H1 (cell line): ENCODE measurements around the gene SMAP1. TPM values are rescaled to one million over a fixed set of nuclear protein-coding genes. Genes with fewer than 3 reads are reported as not detected.

Source experiments
- CTCF ChIA-PET: fragments of 300-600 bp; sonication (Branson Sonifier 250); formaldehyde crosslinking; loops from one replicate; lab custom pipeline; 2021; ENCODE audit not compliant: partially characterized antibody; lab: Charles Lee
- POLR2A ChIA-PET: fragments of 300-600 bp; sonication (Branson Sonifier 250); formaldehyde crosslinking; loops from one replicate; lab custom pipeline; 2021; ENCODE audit warnings: inconsistent platforms; ENCODE audit not compliant: partially characterized antibody; lab: Charles Lee
- DNase-seq, 2 experiments: peaks; one replicate each; pipeline versions ENCODE4 v3.0.0 to v3.0.0-alpha.2; 2010 to 2022; ENCODE audit warnings: low spot score in 2 of 2, low read depth in 1 of 2, mixed read lengths in 1 of 2
- FAIRE-seq: peaks from 2 replicates; lab custom pipeline; 2011; peaks lifted over from hg19 to GRCh38; lab: Jason Lieb, UNC
- H2AFZ ChIP-seq: 2 replicates; pipeline ENCODE4 v1.8.1; 2012; ENCODE audit warnings: low read length, inconsistent platforms
- H2AK5ac ChIP-seq: 2 replicates; pipeline ENCODE4 v1.6.1; 2013; ENCODE audit warnings: low read depth, low read length
- H2BK120ac ChIP-seq: replicated peaks from 2 replicates; pipeline ENCODE3; 2013; ENCODE audit warnings: low read depth, low read length, inconsistent platforms
- H2BK12ac ChIP-seq: 2 replicates; pipeline ENCODE4 v1.6.1; 2013; ENCODE audit warnings: low read depth, low read length
- H2BK15ac ChIP-seq: 2 replicates; pipeline ENCODE4 v1.6.1; 2013; ENCODE audit warnings: low read length
- H2BK20ac ChIP-seq: 2 replicates; pipeline ENCODE4 v1.6.1; 2013; ENCODE audit warnings: low read length
- H2BK5ac ChIP-seq: 2 replicates; pipeline ENCODE4 v1.6.1; 2013; ENCODE audit warnings: low read depth, low read length
- H3K14ac ChIP-seq: 2 replicates; pipeline ENCODE4 v1.6.1; 2013; ENCODE audit warnings: inconsistent platforms; ENCODE audit not compliant: insufficient read length
- H3K18ac ChIP-seq: 2 replicates; pipeline ENCODE4 v1.6.1; 2013; ENCODE audit warnings: low read length; ENCODE audit errors: extremely low read depth
- H3K23ac ChIP-seq: 2 replicates; pipeline ENCODE4 v1.6.1; 2013; ENCODE audit warnings: inconsistent platforms; ENCODE audit not compliant: insufficient read length
- H3K23me2 ChIP-seq: 2 replicates; pipeline ENCODE4 v1.6.1; 2013; ENCODE audit warnings: low read depth, low read length
- H3K27ac ChIP-seq: 2 replicates; pipeline ENCODE4 v1.6.1; 2011; ENCODE audit warnings: low read depth, low read length, inconsistent platforms
- H3K27me3 ChIP-seq, 4 experiments: replicated peaks in 1 of 4; 1 replicate in 1 of 4; 2 replicates in 3 of 4; pipeline versions ENCODE4 v1.6.1 to v1.8.1; 2011 to 2013; ENCODE audit warnings: low read length in 3 of 4, mild to moderate bottlenecking in 3 of 4, inconsistent platforms in 2 of 4, mixed read lengths in 2 of 4, moderate library complexity in 1 of 4; ENCODE audit not compliant: control insufficient read depth in 3 of 4, insufficient read depth in 3 of 4; ENCODE audit errors: extremely low read depth in 1 of 4
- H3K36me3 ChIP-seq, 4 experiments: 2 replicates each; pipeline versions ENCODE4 v1.6.1 to v1.8.1; 2011 to 2013; ENCODE audit warnings: mild to moderate bottlenecking in 4 of 4, low read length in 3 of 4, moderate library complexity in 2 of 4, control low read depth in 1 of 4, inconsistent platforms in 1 of 4; ENCODE audit not compliant: insufficient read depth in 4 of 4, control insufficient read depth in 2 of 4
- H3K4ac ChIP-seq: replicated peaks from 2 replicates; pipeline ENCODE3; 2013; ENCODE audit warnings: low read length, low read depth, mixed read lengths, inconsistent platforms; ENCODE audit not compliant: insufficient read length
- H3K4me1 ChIP-seq, 4 experiments: replicated peaks in 1 of 4; 1 replicate in 1 of 4; 2 replicates in 3 of 4; pipeline versions ENCODE4 v1.6.1 to v1.8.1; 2011 to 2013; ENCODE audit warnings: low read length in 3 of 4, inconsistent platforms in 2 of 4, mixed read lengths in 1 of 4; ENCODE audit not compliant: insufficient read depth in 4 of 4, control insufficient read depth in 3 of 4
- H3K4me2 ChIP-seq, 2 experiments: 2 replicates each; pipeline versions ENCODE4 v1.6.1 to v1.8.1; 2011 to 2013; ENCODE audit warnings: low read depth in 2 of 2, low read length in 2 of 2, control low read depth in 1 of 2, inconsistent platforms in 1 of 2, mild to moderate bottlenecking in 1 of 2; ENCODE audit not compliant: insufficient read depth in 1 of 2
- H3K4me3 ChIP-seq, 4 experiments: fragments of 200-600, 300-600 bp in 1 of 4; sonication (generic), shearing (Covaris generic), sonication (Bioruptor Twin) in 1 of 4; 2 replicates each; pipeline versions ENCODE4 v1.5.1 to v1.8.1; 2011 to 2016; ENCODE audit warnings: low read length in 4 of 4, low read depth in 3 of 4, control low read depth in 2 of 4, inconsistent platforms in 2 of 4, mild to moderate bottlenecking in 2 of 4, mixed read lengths in 1 of 4, moderate library complexity in 1 of 4; ENCODE audit not compliant: insufficient read depth in 2 of 4; ENCODE audit errors: extremely low read depth in 1 of 4
- H3K56ac ChIP-seq: replicated peaks from 2 replicates; pipeline ENCODE3; 2013; ENCODE audit warnings: low read depth, mild to moderate bottlenecking, mixed read lengths, low read length, inconsistent platforms; ENCODE audit not compliant: insufficient read length
- H3K79me1 ChIP-seq: 2 replicates; pipeline ENCODE4 v1.6.1; 2013; ENCODE audit warnings: low read depth, low read length, control low read depth
- H3K79me2 ChIP-seq, 2 experiments: 2 replicates each; pipeline versions ENCODE4 v1.6.1 to v1.8.1; 2012 to 2013; ENCODE audit warnings: low read length in 2 of 2, mild to moderate bottlenecking in 2 of 2, inconsistent platforms in 1 of 2; ENCODE audit not compliant: insufficient read depth in 2 of 2, control insufficient read depth in 1 of 2
- H3K9ac ChIP-seq, 4 experiments: replicated peaks in 1 of 4; 1 replicate in 1 of 4; 2 replicates in 3 of 4; pipeline versions ENCODE4 v1.6.1 to v1.8.1; 2011 to 2013; ENCODE audit warnings: low read depth in 3 of 4, low read length in 3 of 4, control low read depth in 2 of 4, mild to moderate bottlenecking in 2 of 4, moderate library complexity in 2 of 4, inconsistent platforms in 1 of 4; ENCODE audit errors: extremely low read depth in 1 of 4
- H3K9me3 ChIP-seq, 2 experiments: 2 replicates each; pipeline versions ENCODE4 v1.6.1 to v1.8.1; 2012 to 2013; ENCODE audit warnings: mild to moderate bottlenecking in 2 of 2, moderate library complexity in 2 of 2, control low read depth in 1 of 2, inconsistent platforms in 1 of 2, low read depth in 1 of 2, low read length in 1 of 2, mixed read lengths in 1 of 2; ENCODE audit not compliant: insufficient read depth in 2 of 2
- H4K20me1 ChIP-seq, 2 experiments: replicated peaks in 1 of 2; 2 replicates each; pipeline versions ENCODE3 to v1.8.1; 2011 to 2013; ENCODE audit warnings: inconsistent platforms in 2 of 2, low read length in 2 of 2, mild to moderate bottlenecking in 1 of 2; ENCODE audit not compliant: insufficient read depth in 2 of 2, control insufficient read depth in 1 of 2
- H4K5ac ChIP-seq: 2 replicates; pipeline ENCODE4 v1.6.1; 2013; ENCODE audit warnings: low read length, low read depth, mixed read lengths, inconsistent platforms; ENCODE audit not compliant: insufficient read length
- H4K8ac ChIP-seq: 2 replicates; pipeline ENCODE4 v1.8.0; 2013; ENCODE audit warnings: mild to moderate bottlenecking, moderate library complexity, low read length, inconsistent platforms; ENCODE audit not compliant: insufficient read depth; ENCODE audit errors: extremely low read depth
- H4K91ac ChIP-seq: replicated peaks from 2 replicates; pipeline ENCODE3; 2013; ENCODE audit warnings: low read length, mixed read lengths, inconsistent platforms; ENCODE audit not compliant: insufficient read length
- BACH1 ChIP-seq: IDR thresholded peaks from 2 replicates; pipeline ENCODE4 v1.6.1; 2012; ENCODE audit warnings: low read length, improper control_type of control experiment
- CHD1 ChIP-seq: IDR thresholded peaks from 2 replicates; pipeline ENCODE4 v1.6.1; 2012; ENCODE audit warnings: low read depth, low read length, improper control_type of control experiment
- CTCF ChIP-seq, 3 experiments: IDR thresholded peaks; 1 replicate in 2 of 3; 2 replicates in 1 of 3; pipeline versions ENCODE4 v1.5.1 to v1.6.1; 2011; ENCODE audit warnings: low read length in 3 of 3, mild to moderate bottlenecking in 3 of 3, inconsistent platforms in 2 of 3, low read depth in 1 of 3, moderate library complexity in 1 of 3; ENCODE audit not compliant: insufficient read depth in 1 of 3; ENCODE audit errors: control extremely low read depth in 1 of 3
- FOSL1 ChIP-seq: IDR thresholded peaks from 2 replicates; pipeline ENCODE4 v1.6.1; 2011; ENCODE audit warnings: mild to moderate bottlenecking, low read depth, low read length, moderate library complexity; ENCODE audit not compliant: insufficient read depth
- GTF2F1 ChIP-seq: IDR thresholded peaks from 2 replicates; pipeline ENCODE4 v1.6.1; 2012; ENCODE audit warnings: low read depth, low read length, improper control_type of control experiment, borderline replicate concordance
- PHF8 ChIP-seq: fragments of 200-600 bp; sonication (generic); conservative IDR thresholded peaks from 2 replicates; pipeline ENCODE4 v1.7.1; 2012; ENCODE audit warnings: low read depth, mild to moderate bottlenecking, inconsistent platforms, low read length, moderate library complexity
- SIN3A ChIP-seq, 2 experiments: IDR thresholded peaks in 1 of 2; conservative IDR thresholded peaks in 1 of 2; 2 replicates each; pipeline ENCODE4 v1.6.1; 2011 to 2012; ENCODE audit warnings: low read length in 2 of 2, improper control_type of control experiment in 1 of 2, low read depth in 1 of 2, mild to moderate bottlenecking in 1 of 2
- SRF ChIP-seq: IDR thresholded peaks from 2 replicates; pipeline ENCODE4 v1.6.1; 2011; ENCODE audit warnings: mild to moderate bottlenecking, low read depth, low read length, moderate library complexity
- SUZ12 ChIP-seq: fragments of 200-600 bp; sonication (generic); IDR thresholded peaks from 2 replicates; pipeline ENCODE4 v1.6.1; 2012; ENCODE audit warnings: mild to moderate bottlenecking, inconsistent platforms, low read length, moderate library complexity, mixed read lengths
- TAF1 ChIP-seq: IDR thresholded peaks from 2 replicates; pipeline ENCODE4 v1.6.1; 2011; ENCODE audit warnings: mild to moderate bottlenecking, low read depth, low read length
- WGBS, 2 experiments: shearing (Covaris generic) in 1 of 2; methylation state at CpG; one replicate each; pipeline versions ENCODE4 v1.1.6 to v1.1.7; 2013 to 2015; ENCODE audit warnings: low lambda C conversion rate in 2 of 2, mixed read lengths in 2 of 2, inconsistent platforms in 1 of 2, low coverage in 1 of 2, missing lambda C conversion rate in 1 of 2; ENCODE audit not compliant: insufficient replicate concordance in 2 of 2, insufficient coverage in 1 of 2, insufficient read length in 1 of 2; ENCODE audit errors: extremely low coverage in 1 of 2, missing lambda C conversion rate in 1 of 2; 5-methylcytosine and 5-hydroxymethylcytosine counted together
- polyA plus RNA-seq, 7 experiments: library from polyadenylated mRNA; depleted of rRNA in 3 of 7; stranded (reverse) in 5 of 7; unstranded in 2 of 7; fragments of >200 nt in 5 of 7; fragments of 200-250 nt in 2 of 7; gene quantifications; 1 replicate in 5 of 7; 2 replicates in 1 of 7; 4 replicates in 1 of 7; pipeline versions ENCODE4 v1.2.1 to v1.2.3, GENCODE V29; 2011 to 2013; ENCODE audit warnings: missing spikeins in 2 of 7, mixed read lengths in 2 of 7
- total RNA-seq: library from RNA; stranded (reverse); fragmentation: NEBNext Ultra II Directional; extraction: Animal tissue kit (Norgen Biotek cat#: 25700); gene quantifications from 2 replicates; pipeline ENCODE4 v1.2.1, GENCODE V29; 2021

The SMAP1 gene
- total and polyA plus RNA-seq, 2 of the 8 experiments (the other 6 are each of a cell fraction or from before 2014, with no cell fraction given), result 18.8 to 32.4 TPM

GRCh38 chr6:70857387-70858077, 189.8 kb downstream of the SMAP1 start:
- Histone ChIP-seq H3K56ac (no peak overlapping the region), H4K20me1 (no peaks in the 10 kb centered on the region), H3K36me3 (no peaks in the 10 kb centered on the region; a peak in 1 of 8 replicates), H2BK5ac (no peak overlapping the region), H2BK20ac (no peak overlapping the region), H3K79me2 (no peaks in the 10 kb centered on the region), H3K27me3 (no peaks in the 10 kb centered on the region), H4K8ac (no peak overlapping the region), H3K4me2 (no peak overlapping the region), H3K79me1 (no peaks in the 10 kb centered on the region), H3K4ac (no peak overlapping the region), H2AK5ac (no peak overlapping the region), H3K4me3 (no peak overlapping the region), H3K23ac (no peak overlapping the region), H2BK12ac (no peak overlapping the region), H2AFZ (no peak overlapping the region), H3K14ac (no peak overlapping the region), H4K5ac (peak overlapping the region; percentile 51), H3K9me3 (no peaks in the 10 kb centered on the region), H3K18ac (no peak overlapping the region), H2BK120ac (no peak overlapping the region), H3K27ac (no peak overlapping the region), H3K23me2 (no peaks in the 10 kb centered on the region), H3K9ac (no peak overlapping the region), H2BK15ac (no peak overlapping the region), H4K91ac (no peak overlapping the region), H3K4me1 (peaks cover 0 to 3% (median 0%) of the 10 kb centered on the region in 4 experiments; a peak in 1 of 7 replicates)
- FAIRE-seq (no peak), DNase-seq (no peak)
- POLR2A ChIA-PET, result no interaction called here
- 92% methylated on average over 5 of the region's 5 CpGs; no CpG with 5 or more reads in 1 of the 2 experiments for WGBS, 2 experiments
- CTCF ChIA-PET, result interaction anchor here (1.1 to 2.5 kb wide), 4 partner anchors 14 to 28 kb away, joined by 3 to 7 read pairs (median 4); no protein-coding TSS in a partner anchor
- TF ChIP-seq CTCF (IDR thresholded peaks at IDR 0.05; ENCODE audit: control extremely low read depth in 1 of 3, insufficient read depth in 1 of 3, low read depth in 1 of 3, low read length in 3 of 3) (no peak), GTF2F1 (no peak), PHF8 (no peak), SIN3A (conservative IDR thresholded peaks at IDR 0.05 in 1 of 2, IDR thresholded peaks at IDR 0.05 in 1 of 2; ENCODE audit: low read depth in 1 of 2, low read length in 2 of 2) (no peak), FOSL1 (no peak), SRF (no peak), BACH1 (no peak), TAF1 (no peak), SUZ12 (no peak), CHD1 (no peak)
